ENCODE measurements around the gene PLAAT2. TPM values are rescaled to one million over a fixed set of nuclear protein-coding genes. Genes with fewer than 3 reads are reported as not detected.
A peak's percentile ranks its signal among the peaks of the same experiment; 100 is the strongest.

The PLAAT2 gene
- total RNA-seq, 4 donors from 2014 or later = 4.3 TPM; not detected in 3

- DNase-seq (ENCODE audit: low spot score in 2 of 2) = no peak
Measured at GRCh38 chr11:63572026-63572688, 9.0 kb upstream of the PLAAT2 start.

GRCh38 chr11:63569570-63569969, 6.4 kb upstream of the PLAAT2 start:
- WGBS, 2 donors = 94 to 96% methylated on average over 3 of the region's 3 CpGs
- intact Hi-C loops (cut with DNase I; ENCODE audit: low total_unique reads) = no loop called here
- H3K4me3 ChIP-seq (ENCODE audit: low read depth, poor library complexity, severe bottlenecking) = no peak overlapping the region
- TF ChIP-seq POLR2A (IDR thresholded peaks at IDR 0.05) (no peak), CTCF (IDR thresholded peaks at IDR 0.05) (no peak)
- DNase-seq (ENCODE audit: low spot score in 2 of 2) = no peak

More at GRCh38 chr11:63572026-63572688, 9.0 kb upstream of the PLAAT2 start:
- 55 to 59% methylated on average over 3 of the region's 3 CpGs for WGBS, 2 donors
- TF ChIP-seq CTCF (IDR thresholded peaks at IDR 0.05) (no peak), POLR2A (IDR thresholded peaks at IDR 0.05) (no peak)
- H3K4me3 ChIP-seq (ENCODE audit: low read depth, poor library complexity, severe bottlenecking) = no peak overlapping the region
- intact Hi-C loops (cut with DNase I; ENCODE audit: low total_unique reads) = no loop called here

- no peak for TF ChIP-seq POLR2A (IDR thresholded peaks at IDR 0.05)
- TF ChIP-seq CTCF (IDR thresholded peaks at IDR 0.05) = no peak
- 33 to 35% methylated on average over 5 of the region's 5 CpGs for WGBS, 2 donors
- DNase-seq (ENCODE audit: low spot score in 2 of 2) = peak in 1 of 2 donors; percentile 27
- no peak overlapping the region for H3K4me3 ChIP-seq (ENCODE audit: low read depth, poor library complexity, severe bottlenecking)
- intact Hi-C loops (cut with DNase I; ENCODE audit: low total_unique reads) = no loop called here
Measured at GRCh38 chr11:63567044-63567840, 4.1 kb upstream of the PLAAT2 start.

GRCh38 chr11:63564784-63565350, 1.7 kb upstream of the PLAAT2 start:
- intact Hi-C loops (cut with DNase I; ENCODE audit: low total_unique reads) = no loop called here
- peak in 1 of 2 donors; percentile 59 for DNase-seq (ENCODE audit: low spot score in 2 of 2)
- 59 to 64% methylated on average over 4 of the region's 4 CpGs for WGBS, 2 donors
- no peak for TF ChIP-seq CTCF (IDR thresholded peaks at IDR 0.05)
- no peak for TF ChIP-seq POLR2A (IDR thresholded peaks at IDR 0.05)
- H3K4me3 ChIP-seq (ENCODE audit: low read depth, poor library complexity, severe bottlenecking) = no peak overlapping the region

- H3K4me3 ChIP-seq (ENCODE audit: low read depth, poor library complexity, severe bottlenecking) = no peak overlapping the region
- WGBS, 2 donors = 79 to 84% methylated on average over 7 of the region's 7 CpGs
- peak in 1 of 2 donors; percentile 58 for DNase-seq (ENCODE audit: low spot score in 2 of 2)
- no peak for TF ChIP-seq POLR2A (IDR thresholded peaks at IDR 0.05)
- TF ChIP-seq CTCF (IDR thresholded peaks at IDR 0.05) = no peak
- intact Hi-C loops (cut with DNase I; ENCODE audit: low total_unique reads) = no loop called here
Measured at GRCh38 chr11:63564056-63564774, 1.0 kb upstream of the PLAAT2 start.
